Activated CD4-positive, alpha-beta T cell treated with anti-CD3 and anti-CD28 coated beads for 36 hours (primary cell): Measurements from ENCODE around the gene SERPINF2. TPM values are rescaled to one million over a fixed set of nuclear protein-coding genes. Genes with fewer than 3 reads are reported as not detected.
"Not testable (repeated sequence)": the region's sequence is repeated elsewhere in the genome, so short reads cannot be mapped to it uniquely, and the experiment has no call there.

Source experiments
- ATAC-seq: fragments of 200-7000 bp; cut with Tn5 transposase; one replicate; pipeline ENCODE4 v1.10.0; 2021; ENCODE audit warnings: mild to moderate bottlenecking, moderate library complexity
- CTCF ChIA-PET: fragments of 350-600 bp; sonication (Branson Sonifier 250); formaldehyde crosslinking; loops from one replicate; lab custom pipeline; 2021; ENCODE audit warnings: antibody characterized with exemption; lab: Charles Lee
- POLR2A ChIA-PET: fragments of 350-600 bp; sonication (Branson Sonifier 250); formaldehyde crosslinking; loops from one replicate; lab custom pipeline; 2021; ENCODE audit warnings: antibody characterized with exemption, inconsistent platforms; lab: Charles Lee
- DNase-seq: peaks from one replicate; pipeline ENCODE4 v3.0.0-alpha.2; 2020
- H3K27ac Mint-ChIP-seq: one replicate; pipeline ENCODE4 v1.8.0; 2021; ENCODE audit warnings: mixed read lengths
- H3K27me3 Mint-ChIP-seq: one replicate; pipeline ENCODE4 v1.8.0; 2021; ENCODE audit warnings: mixed read lengths
- H3K36me3 Mint-ChIP-seq: one replicate; pipeline ENCODE4 v1.8.0; 2021; ENCODE audit warnings: low read depth, mixed read lengths
- H3K4me1 Mint-ChIP-seq: one replicate; pipeline ENCODE4 v1.8.0; 2021; ENCODE audit warnings: mixed read lengths
- H3K4me3 Mint-ChIP-seq: one replicate; pipeline ENCODE4 v1.8.0; 2021; ENCODE audit warnings: mild to moderate bottlenecking, moderate library complexity, mixed read lengths
- H3K9me3 Mint-ChIP-seq: one replicate; pipeline ENCODE4 v1.8.0; 2021; ENCODE audit warnings: low read depth, mixed read lengths
- intact Hi-C, 2 experiments: fragments of 100-400 bp; cut with DNase I in 1 of 2; cut with micrococcal nuclease in 1 of 2; formaldehyde crosslinking; loops; one replicate each; pipeline versions ENCODE4 v1.14.2 to v1.15.1; 2022 to 2024; cut with DNase I, micrococcal nuclease
- total RNA-seq, 2 experiments: library from RNA; stranded (reverse); gene quantifications; one replicate each; pipeline ENCODE4 v1.2.3, GENCODE V29; 2021

The SERPINF2 gene
- total RNA-seq, 2 experiments from 2014 or later: 0.12 TPM; not detected in 1

GRCh38 chr17:1716076-1716911, 26.4 kb upstream of the SERPINF2 start:
- intact Hi-C loops: loop anchor here (1.0 to 10.0 kb wide), 22 partner anchors 8 to 719 kb away; partner anchors contain the start of genes PITPNA (in 2 of the 2), PRPF8 (in 2 of the 2), SLC43A2 (in 2 of the 2) and CRK (in 1 of the 2)
- CTCF ChIA-PET: interaction anchor here (0.5 to 1.6 kb wide), 23 partner anchors 9 to 493 kb away, joined by 3 to 9 read pairs (median 4); partner anchors contain the start of gene WDR81

GRCh38 chr17:1716912-1717695, 25.6 kb upstream of the SERPINF2 start:
- H3K4me3 Mint-ChIP-seq: peak overlapping the region; percentile 86
- ATAC-seq (peak; percentile 73), DNase-seq (peak; percentile 91)
- H3K27me3 Mint-ChIP-seq: peaks cover 4% of the 10 kb centered on the region
- H3K9me3 Mint-ChIP-seq: no peaks in the 10 kb centered on the region
- no peaks in the 10 kb centered on the region for H3K36me3 Mint-ChIP-seq
- H3K4me1 Mint-ChIP-seq: peaks cover 20% of the 10 kb centered on the region
- intact Hi-C loops: loop anchor here (1.0 to 10.0 kb wide), 24 partner anchors 7 to 720 kb away; partner anchors contain the start of genes PITPNA (in 2 of the 2), PRPF8 (in 2 of the 2), RILP (in 2 of the 2) and SLC43A2 (in 2 of the 2)
- CTCF ChIA-PET: interaction anchor here (0.5 to 1.6 kb wide), 21 partner anchors 13 to 415 kb away, joined by 3 to 9 read pairs (median 4); no protein-coding TSS in a partner anchor
- H3K27ac Mint-ChIP-seq: peak overlapping the region; percentile 97
- POLR2A ChIA-PET: interaction anchor here (0.5 to 1.9 kb wide), 10 partner anchors 9 to 537 kb away, joined by 3 to 12 read pairs (median 4); partner anchors contain the start of genes DPH1, PRPF8, RILP and RPA1

More at GRCh38 chr17:1716076-1716911, 26.4 kb upstream of the SERPINF2 start:
- H3K4me3 Mint-ChIP-seq: peak overlapping the region; percentile 86
- ATAC-seq: peak; percentile 89
- no peaks in the 10 kb centered on the region for H3K36me3 Mint-ChIP-seq
- H3K9me3 Mint-ChIP-seq: no peaks in the 10 kb centered on the region
- H3K4me1 Mint-ChIP-seq: peaks cover 23% of the 10 kb centered on the region
- H3K27ac Mint-ChIP-seq: peak overlapping the region; percentile 97
- DNase-seq: peak; percentile 100
- POLR2A ChIA-PET: interaction anchor here (0.6 to 1.9 kb wide), 8 partner anchors 10 to 538 kb away, joined by 3 to 12 read pairs (median 5); partner anchors contain the start of genes DPH1, PRPF8, RILP and RPA1
- H3K27me3 Mint-ChIP-seq: peaks cover 4% of the 10 kb centered on the region

- Mint-ChIP-seq H3K4me1 (peaks cover 27% of the 10 kb centered on the region), H3K27me3 (peaks cover 4% of the 10 kb centered on the region), H3K27ac (peak overlapping the region; percentile 97), H3K9me3 (no peaks in the 10 kb centered on the region), H3K4me3 (peak overlapping the region; percentile 86), H3K36me3 (no peaks in the 10 kb centered on the region)
- DNase-seq (no peak), ATAC-seq (no peak)
- POLR2A ChIA-PET: no interaction called here
- CTCF ChIA-PET: interaction anchor here (0.6 to 1.2 kb wide), 6 partner anchors 18 to 379 kb away, joined by 3 to 4 read pairs (median 3); no protein-coding TSS in a partner anchor
- intact Hi-C loops: loop anchor here (5.0 to 10.0 kb wide), 3 partner anchors 154 to 549 kb away; partner anchors contain the start of genes OVCA2 (in 1 of the 2) and PITPNA (in 1 of the 2)
These were observed 24.1 kb upstream of the SERPINF2 start for GRCh38 chr17:1718362-1719165.

GRCh38 chr17:1720856-1721386, 21.8 kb upstream of the SERPINF2 start:
- H3K9me3 Mint-ChIP-seq: no peaks in the 10 kb centered on the region
- H3K4me1 Mint-ChIP-seq: peaks cover 30% of the 10 kb centered on the region
- no peak for ATAC-seq
- ChIA-PET CTCF (interaction anchor here (0.6 to 2.4 kb wide), 31 partner anchors 14 to 791 kb away, joined by 3 to 13 read pairs (median 4); partner anchors contain the start of genes METTL16 and RILP), POLR2A (no interaction called here)
- no peaks in the 10 kb centered on the region for H3K27me3 Mint-ChIP-seq
- H3K27ac Mint-ChIP-seq: no peak overlapping the region
- no peak overlapping the region for H3K4me3 Mint-ChIP-seq
- intact Hi-C loops: loop anchor here (1.0 to 5.0 kb wide), 4 partner anchors 41 to 306 kb away; partner anchors contain the start of genes RTN4RL1 (in 1 of the 2) and SERPINF1 (in 1 of the 2)
- DNase-seq: peak; percentile 84
- peaks cover 2% of the 10 kb centered on the region for H3K36me3 Mint-ChIP-seq

- H3K27me3 Mint-ChIP-seq, H3K27ac Mint-ChIP-seq, H3K4me3 Mint-ChIP-seq, DNase-seq, POLR2A ChIA-PET, H3K9me3 Mint-ChIP-seq, ATAC-seq, H3K36me3 Mint-ChIP-seq: not testable (repeated sequence)
- intact Hi-C loops: loop anchor here in 1 of 2 experiments (5.0 kb wide), 3 partner anchors 40 to 305 kb away; partner anchors contain the start of genes RTN4RL1 and SERPINF1
- CTCF ChIA-PET: interaction anchor here (0.6 to 2.4 kb wide), 14 partner anchors 14 to 789 kb away, joined by 3 to 13 read pairs (median 4); partner anchors contain the start of genes RILP, RPA1 and SMYD4
- peaks cover 30% of the 10 kb centered on the region for H3K4me1 Mint-ChIP-seq
These were observed 20.6 kb upstream of the SERPINF2 start for GRCh38 chr17:1722022-1722421.

GRCh38 chr17:1724351-1724868, 18.3 kb upstream of the SERPINF2 start, which contains the start of gene WDR81:
WDR81 (plus strand) TSS chr17:1724704; CDS start chr17:1724960, 256 bp downstream.
- intact Hi-C loops: loop anchor here (1.0 to 5.0 kb wide), 6 partner anchors 8 to 306 kb away; partner anchors contain the start of genes DPH1 (in 1 of the 2), RILP (in 1 of the 2), RTN4RL1 (in 1 of the 2) and SERPINF1 (in 1 of the 2)
- no peaks in the 10 kb centered on the region for H3K27me3 Mint-ChIP-seq
- POLR2A ChIA-PET: no interaction called here
- peak within 1 kb of the TSS; percentile 65 for H3K4me3 Mint-ChIP-seq
- DNase-seq (peak; percentile 95), ATAC-seq (peak; percentile 82)
- H3K27ac Mint-ChIP-seq: peak within 1 kb of the TSS; percentile 73
- peaks cover 28% of the 10 kb centered on the region for H3K4me1 Mint-ChIP-seq
- H3K9me3 Mint-ChIP-seq: no peaks in the 10 kb centered on the region
- CTCF ChIA-PET: interaction anchor here (0.7 to 1.1 kb wide), 2 partner anchors 8 to 137 kb away, joined by 3 read pairs; no protein-coding TSS in a partner anchor
- peaks cover 6% of the 10 kb centered on the region for H3K36me3 Mint-ChIP-seq

- no peaks in the 10 kb centered on the region for H3K27me3 Mint-ChIP-seq
- H3K27ac Mint-ChIP-seq: no peak overlapping the region
- peaks cover 6% of the 10 kb centered on the region for H3K36me3 Mint-ChIP-seq
- no peak for DNase-seq
- no peaks in the 10 kb centered on the region for H3K9me3 Mint-ChIP-seq
- peak overlapping the region; percentile 65 for H3K4me3 Mint-ChIP-seq
- POLR2A ChIA-PET: no interaction called here
- CTCF ChIA-PET: interaction anchor here (1.1 kb wide), 1 partner anchor 9 kb away, joined by 3 read pairs; no protein-coding TSS in a partner anchor
- peak; percentile 70 for ATAC-seq
- peaks cover 31% of the 10 kb centered on the region for H3K4me1 Mint-ChIP-seq
- intact Hi-C loops: loop anchor here (1.0 to 5.0 kb wide), 6 partner anchors 9 to 305 kb away; partner anchors contain the start of genes DPH1 (in 1 of the 2), RILP (in 1 of the 2), RTN4RL1 (in 1 of the 2) and SERPINF1 (in 1 of the 2)
These were observed 17.6 kb upstream of the SERPINF2 start for GRCh38 chr17:1724869-1725641.

- POLR2A ChIA-PET: interaction anchor here (0.6 kb wide), 1 partner anchor 9 kb away, joined by 7 read pairs; no protein-coding TSS in a partner anchor
- Mint-ChIP-seq H3K4me3 (peak overlapping the region; percentile 65), H3K4me1 (peaks cover 27% of the 10 kb centered on the region), H3K27me3 (no peaks in the 10 kb centered on the region), H3K9me3 (no peaks in the 10 kb centered on the region), H3K36me3 (peaks cover 6% of the 10 kb centered on the region), H3K27ac (no peak overlapping the region)
- CTCF ChIA-PET: interaction anchor here (0.6 to 1.2 kb wide), 2 partner anchors 56 to 188 kb away, joined by 3 to 4 read pairs; no protein-coding TSS in a partner anchor
- peak; percentile 5 for DNase-seq
- intact Hi-C loops: loop anchor here in 1 of 2 experiments (2.0 kb wide), 1 partner anchor 77 kb away; the partner anchor contains the start of gene RILP
- ATAC-seq: no peak
These were observed 16.8 kb upstream of the SERPINF2 start for GRCh38 chr17:1725642-1726511.
